Breast epithelium (tissue), 4 donors: ENCODE data around the gene KRT26. TPM values are rescaled to one million over a fixed set of nuclear protein-coding genes. Genes with fewer than 3 reads are reported as not detected.

ENCODE experiments used
- DNase-seq, 2 donors: peaks; one replicate each; pipeline ENCODE4 v3.0.0-alpha.2; 2019; ENCODE audit warnings: low spot score in 2 of 2
- H3K27ac ChIP-seq, 2 donors: fragments of 200-600 bp; sonication (generic) in 1 of 2; one replicate each; pipeline ENCODE4 v1.5.1; 2016 to 2019; ENCODE audit warnings: mild to moderate bottlenecking in 1 of 2
- H3K27me3 ChIP-seq, 2 donors: fragments of 200-600 bp; sonication (generic) in 1 of 2; one replicate each; pipeline versions ENCODE4 v1.5.1 to v1.6.0; 2017 to 2019; ENCODE audit warnings: control low read depth in 1 of 2, mild to moderate bottlenecking in 1 of 2
- H3K36me3 ChIP-seq: fragments of 200-600 bp; one replicate; pipeline ENCODE4 v1.5.1; 2019
- H3K4me1 ChIP-seq, 2 donors: fragments of 200-600 bp; sonication (generic); one replicate each; pipeline ENCODE4 v1.5.1; 2016 to 2019; ENCODE audit warnings: control low read depth in 1 of 2
- H3K4me3 ChIP-seq, 3 donors: fragments of 200-600 bp; sonication (generic); 1 replicate in 2 of 3; 2 replicates in 1 of 3; pipeline ENCODE4 v1.5.1; 2016 to 2019; ENCODE audit warnings: mild to moderate bottlenecking in 3 of 3, moderate library complexity in 2 of 3
- H3K9me3 ChIP-seq, 2 donors: fragments of 200-600 bp; sonication (generic) in 1 of 2; one replicate each; pipeline ENCODE4 v1.5.1; 2016 to 2019; ENCODE audit warnings: control low read depth in 1 of 2
- POLR2A ChIP-seq: fragments of 450-650 bp; IDR thresholded peaks from one replicate; pipeline ENCODE4 v1.6.1; 2016; ENCODE audit warnings: antibody characterized with exemption, mild to moderate bottlenecking, moderate library complexity
- POLR2AphosphoS5 ChIP-seq, 3 donors: sonication (generic); formaldehyde crosslinking; IDR thresholded peaks; one replicate each; pipeline ENCODE4 v1.6.1; 2017; ENCODE audit warnings: antibody characterized with exemption in 3 of 3
- intact Hi-C: fragments of 100-400 bp; cut with DNase I; formaldehyde crosslinking; loops from one replicate; pipeline ENCODE4 v1.15.1; 2023; ENCODE audit warnings: low total_unique reads
- total RNA-seq, 3 donors: library from RNA; depleted of rRNA; stranded (reverse); fragments of >200 nt; gene quantifications; one replicate each; pipeline ENCODE4 v1.1.0, GENCODE V29; 2016
- TF ChIP-seq, protein P1 (sequence below), 3 donors: fragments of 450-650 bp; IDR thresholded peaks; one replicate each; pipeline ENCODE4 v1.5.1; 2016 to 2017; ENCODE audit warnings: antibody characterized with exemption in 3 of 3, mild to moderate bottlenecking in 3 of 3, moderate library complexity in 3 of 3

The KRT26 gene
- total RNA-seq, 3 donors from 2014 or later, result not detected

DNA sequence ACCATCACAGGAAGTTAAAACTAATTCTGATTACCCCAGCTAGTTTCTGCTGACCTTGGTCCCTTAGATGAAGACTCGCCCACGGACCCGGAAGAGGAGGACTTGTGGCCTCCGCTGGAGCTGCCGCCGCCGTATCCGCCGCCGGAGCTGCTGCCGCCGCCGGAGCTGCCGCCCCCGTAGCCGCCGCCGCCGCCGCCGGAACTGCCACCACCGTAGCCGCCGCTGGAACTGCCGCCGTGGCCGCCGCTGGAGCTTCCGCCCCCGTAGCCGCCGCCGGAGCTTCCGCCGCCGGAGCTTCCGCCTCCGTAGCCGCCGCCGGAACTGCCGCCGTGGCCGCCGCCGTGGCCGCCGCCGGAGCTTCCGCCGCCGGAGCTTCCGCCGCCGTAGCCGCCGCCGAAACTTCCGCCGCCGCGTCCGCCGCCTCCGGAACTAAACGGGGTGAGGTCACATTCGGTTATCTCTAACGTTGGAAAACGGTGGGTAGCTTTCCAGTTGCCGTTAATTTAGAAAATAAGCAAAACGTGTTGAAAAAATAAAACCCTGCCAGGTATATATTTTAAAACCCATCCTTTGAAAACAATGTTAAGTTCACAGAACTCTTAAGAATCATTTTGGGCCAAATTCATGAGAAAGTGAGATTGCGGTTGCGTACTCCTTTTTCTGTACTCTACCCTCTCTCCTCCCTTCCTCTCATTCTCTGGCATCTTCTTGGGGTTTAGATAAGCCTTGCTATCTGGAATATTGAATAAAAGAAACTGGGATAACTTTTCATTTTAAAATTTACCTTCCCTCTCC, 46.9 kb upstream of the KRT26 start:
- peak overlapping the region; percentile 90 to 97 for H3K27ac ChIP-seq
- no peaks in the 10 kb centered on the region for H3K36me3 ChIP-seq
- DNase-seq, result peak; percentile 68 to 83
- TF ChIP-seq POLR2A (peak; percentile 18), POLR2AphosphoS5 (IDR thresholded peaks at IDR 0.05) (peak in 1 of 3 donors; percentile 63)
- TF ChIP-seq, protein P1, sequence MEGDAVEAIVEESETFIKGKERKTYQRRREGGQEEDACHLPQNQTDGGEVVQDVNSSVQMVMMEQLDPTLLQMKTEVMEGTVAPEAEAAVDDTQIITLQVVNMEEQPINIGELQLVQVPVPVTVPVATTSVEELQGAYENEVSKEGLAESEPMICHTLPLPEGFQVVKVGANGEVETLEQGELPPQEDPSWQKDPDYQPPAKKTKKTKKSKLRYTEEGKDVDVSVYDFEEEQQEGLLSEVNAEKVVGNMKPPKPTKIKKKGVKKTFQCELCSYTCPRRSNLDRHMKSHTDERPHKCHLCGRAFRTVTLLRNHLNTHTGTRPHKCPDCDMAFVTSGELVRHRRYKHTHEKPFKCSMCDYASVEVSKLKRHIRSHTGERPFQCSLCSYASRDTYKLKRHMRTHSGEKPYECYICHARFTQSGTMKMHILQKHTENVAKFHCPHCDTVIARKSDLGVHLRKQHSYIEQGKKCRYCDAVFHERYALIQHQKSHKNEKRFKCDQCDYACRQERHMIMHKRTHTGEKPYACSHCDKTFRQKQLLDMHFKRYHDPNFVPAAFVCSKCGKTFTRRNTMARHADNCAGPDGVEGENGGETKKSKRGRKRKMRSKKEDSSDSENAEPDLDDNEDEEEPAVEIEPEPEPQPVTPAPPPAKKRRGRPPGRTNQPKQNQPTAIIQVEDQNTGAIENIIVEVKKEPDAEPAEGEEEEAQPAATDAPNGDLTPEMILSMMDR (IDR thresholded peaks at IDR 0.05), result no peak
- peak overlapping the region; percentile 67 to 82 (median 75) for H3K4me3 ChIP-seq
- H3K4me1 ChIP-seq, result no peaks in the 10 kb centered on the region
- H3K27me3 ChIP-seq, result no peaks in the 10 kb centered on the region
- no peaks in the 10 kb centered on the region for H3K9me3 ChIP-seq
- intact Hi-C loops, result no loop called here

DNA sequence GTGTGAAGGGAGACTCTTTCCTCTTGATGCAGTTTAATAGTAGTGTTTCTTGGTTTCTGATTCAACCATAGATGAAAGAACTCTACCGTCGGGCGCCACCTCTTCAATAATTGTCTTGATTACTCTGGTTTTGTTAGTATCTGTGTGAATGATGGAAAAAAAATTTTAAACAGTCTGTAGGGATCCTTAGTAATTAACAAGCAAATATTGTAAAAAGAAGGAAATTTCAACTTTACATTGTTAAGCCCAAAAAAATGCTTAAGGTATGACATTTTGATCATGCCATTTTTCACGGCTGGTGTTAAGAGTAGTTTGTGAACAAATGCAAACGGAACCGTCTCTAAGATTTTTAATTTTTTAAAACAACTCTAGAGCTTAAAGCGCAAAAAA, 46.3 kb upstream of the KRT26 start:
- intact Hi-C loops, result no loop called here
- H3K9me3 ChIP-seq, result no peaks in the 10 kb centered on the region
- DNase-seq, result no peak
- H3K27me3 ChIP-seq, result no peaks in the 10 kb centered on the region
- H3K4me3 ChIP-seq, result peak overlapping the region; percentile 67 to 82 (median 75)
- H3K4me1 ChIP-seq, result no peaks in the 10 kb centered on the region
- TF ChIP-seq, protein P1 (IDR thresholded peaks at IDR 0.05), result no peak
- TF ChIP-seq POLR2A, result no peak
- TF ChIP-seq POLR2AphosphoS5 (IDR thresholded peaks at IDR 0.05), result no peak
- H3K27ac ChIP-seq, result peak overlapping the region; percentile 90 to 97
- no peaks in the 10 kb centered on the region for H3K36me3 ChIP-seq

DNA sequence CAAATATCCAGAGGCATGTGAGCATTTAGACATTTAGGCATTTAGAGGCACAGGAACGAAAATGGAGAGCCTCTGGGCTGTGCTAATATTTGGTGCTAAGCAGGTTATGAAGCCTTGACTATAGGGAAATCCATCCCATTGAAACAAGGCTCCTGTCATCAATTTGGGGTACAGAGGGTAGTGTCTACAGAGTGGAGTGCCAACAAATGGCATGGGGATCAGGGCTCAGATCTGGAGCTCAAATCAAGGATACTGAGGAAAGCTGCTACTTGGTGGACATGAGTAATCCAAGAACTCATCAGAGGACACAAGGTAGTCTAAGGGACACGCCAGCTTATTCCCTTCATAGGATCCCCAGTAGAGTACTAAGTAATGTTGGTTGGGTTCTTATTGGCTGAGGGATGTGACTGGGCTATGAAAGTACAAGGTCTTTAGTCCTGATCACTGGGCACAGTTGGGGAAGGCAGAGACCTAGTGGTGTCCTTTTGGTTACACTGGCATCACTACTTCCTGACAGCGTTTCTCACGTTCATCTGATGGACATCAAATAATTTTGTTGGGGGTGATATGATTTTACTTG, 45.2 kb upstream of the KRT26 start:
- Histone ChIP-seq H3K9me3 (no peaks in the 10 kb centered on the region), H3K4me3 (no peak overlapping the region), H3K27me3 (peaks cover 0 to 4% of the 10 kb centered on the region in 2 donors), H3K4me1 (no peaks in the 10 kb centered on the region), H3K36me3 (no peaks in the 10 kb centered on the region), H3K27ac (no peak overlapping the region)
- no peak for DNase-seq
- intact Hi-C loops, result no loop called here
- TF ChIP-seq, protein P1 (IDR thresholded peaks at IDR 0.05), result no peak
- TF ChIP-seq POLR2AphosphoS5 (IDR thresholded peaks at IDR 0.05), result no peak
- no peak for TF ChIP-seq POLR2A

DNA sequence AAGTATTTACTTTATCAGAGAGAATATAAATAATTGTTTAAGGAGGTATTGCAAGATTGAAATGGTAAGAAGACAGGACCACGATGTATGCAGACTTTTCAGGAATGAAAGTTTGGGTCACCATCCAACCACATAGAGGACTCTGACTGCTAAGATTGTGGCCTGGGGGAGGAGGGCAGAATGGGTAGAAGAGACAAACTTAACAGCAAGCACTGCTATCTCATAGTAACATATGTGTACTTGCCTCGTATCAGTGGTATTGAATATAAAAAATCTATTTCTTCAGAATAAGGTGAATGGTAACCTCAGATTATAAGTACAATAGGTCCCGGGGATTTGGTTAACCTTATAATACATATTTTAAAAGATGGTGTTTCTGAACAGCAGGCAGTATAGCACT, 44.6 kb upstream of the KRT26 start:
- intact Hi-C loops, result no loop called here
- no peak for DNase-seq

More for the DNA sequence above, 44.6 kb upstream of the KRT26 start:
- H3K4me3 ChIP-seq, result no peak overlapping the region
- H3K27ac ChIP-seq, result no peak overlapping the region
- no peaks in the 10 kb centered on the region for H3K36me3 ChIP-seq
- H3K27me3 ChIP-seq, result peaks cover 0 to 7% of the 10 kb centered on the region in 2 donors
- TF ChIP-seq POLR2A (no peak), POLR2AphosphoS5 (IDR thresholded peaks at IDR 0.05) (no peak)
- TF ChIP-seq, protein P1 (IDR thresholded peaks at IDR 0.05), result no peak
- no peaks in the 10 kb centered on the region for H3K4me1 ChIP-seq
- no peaks in the 10 kb centered on the region for H3K9me3 ChIP-seq
